Neural cell (in vitro differentiated cells): ENCODE measurements around the gene TSPEAR.

ENCODE experiments used
- EP300 ChIP-seq: fragments of 450-650 bp; conservative IDR thresholded peaks from 2 replicates; pipeline ENCODE4 v1.6.1; 2014; ENCODE audit warnings: antibody characterized with exemption, mild to moderate bottlenecking, moderate library complexity; ENCODE audit not compliant: poor library complexity, severe bottlenecking
- EZH2 ChIP-seq: fragments of 200-600, 300-800 bp; shearing (Covaris generic), sonication (generic); IDR thresholded peaks from 2 replicates; pipeline ENCODE4 v1.6.1; 2014; ENCODE audit warnings: antibody characterized with exemption, low read length, borderline replicate concordance, mild to moderate bottlenecking; ENCODE audit not compliant: insufficient read depth, poor library complexity, severe bottlenecking
- MXI1 ChIP-seq: fragments of 450-650 bp; conservative IDR thresholded peaks from 2 replicates; pipeline ENCODE4 v1.6.1; 2014; ENCODE audit warnings: antibody characterized with exemption, mild to moderate bottlenecking; ENCODE audit not compliant: poor library complexity, severe bottlenecking
- POLR2AphosphoS5 ChIP-seq: IDR thresholded peaks from 2 replicates; pipeline ENCODE4 v1.6.1; 2012
- RAD21 ChIP-seq: fragments of 450-650 bp; conservative IDR thresholded peaks from 2 replicates; pipeline ENCODE4 v1.6.1; 2014; ENCODE audit warnings: antibody characterized with exemption, mild to moderate bottlenecking, moderate library complexity
- SMC3 ChIP-seq: fragments of 450-650 bp; conservative IDR thresholded peaks from 2 replicates; pipeline ENCODE4 v1.6.1; 2014; ENCODE audit warnings: antibody characterized with exemption, mild to moderate bottlenecking, moderate library complexity; ENCODE audit not compliant: poor library complexity
- TAF1 ChIP-seq: IDR thresholded peaks from 2 replicates; pipeline ENCODE4 v1.6.1; 2012; ENCODE audit warnings: low read depth
- TF ChIP-seq, protein P1 (sequence below): fragments of 450-650 bp; IDR thresholded peaks from 2 replicates; pipeline ENCODE4 v1.5.1; 2014; ENCODE audit warnings: antibody characterized with exemption, mild to moderate bottlenecking, moderate library complexity; ENCODE audit not compliant: poor library complexity, severe bottlenecking
- TF ChIP-seq, protein P2 (sequence below): IDR thresholded peaks from 2 replicates; pipeline ENCODE4 v1.6.1; 2012; ENCODE audit warnings: borderline replicate concordance

DNA sequence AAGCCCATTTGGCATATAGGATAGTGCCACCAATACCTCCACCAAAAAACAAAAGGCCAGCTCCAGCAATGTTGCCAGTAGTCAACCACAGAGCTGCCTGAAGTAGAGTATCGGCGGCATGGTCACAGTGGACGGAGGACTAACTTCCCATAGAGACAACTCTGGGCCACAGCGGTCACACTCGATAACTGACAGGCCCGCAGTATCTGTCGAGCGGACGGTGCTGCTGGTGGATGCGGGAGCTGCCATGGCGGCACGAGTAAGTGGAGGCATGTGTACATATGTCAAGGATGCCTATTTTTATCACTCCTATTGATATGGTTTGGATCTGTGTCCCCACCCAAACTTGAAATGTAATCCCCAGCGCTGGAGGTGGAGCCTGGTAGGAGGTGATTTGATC lies 33.5 kb downstream of the TSPEAR start:
- TF ChIP-seq, protein P1, sequence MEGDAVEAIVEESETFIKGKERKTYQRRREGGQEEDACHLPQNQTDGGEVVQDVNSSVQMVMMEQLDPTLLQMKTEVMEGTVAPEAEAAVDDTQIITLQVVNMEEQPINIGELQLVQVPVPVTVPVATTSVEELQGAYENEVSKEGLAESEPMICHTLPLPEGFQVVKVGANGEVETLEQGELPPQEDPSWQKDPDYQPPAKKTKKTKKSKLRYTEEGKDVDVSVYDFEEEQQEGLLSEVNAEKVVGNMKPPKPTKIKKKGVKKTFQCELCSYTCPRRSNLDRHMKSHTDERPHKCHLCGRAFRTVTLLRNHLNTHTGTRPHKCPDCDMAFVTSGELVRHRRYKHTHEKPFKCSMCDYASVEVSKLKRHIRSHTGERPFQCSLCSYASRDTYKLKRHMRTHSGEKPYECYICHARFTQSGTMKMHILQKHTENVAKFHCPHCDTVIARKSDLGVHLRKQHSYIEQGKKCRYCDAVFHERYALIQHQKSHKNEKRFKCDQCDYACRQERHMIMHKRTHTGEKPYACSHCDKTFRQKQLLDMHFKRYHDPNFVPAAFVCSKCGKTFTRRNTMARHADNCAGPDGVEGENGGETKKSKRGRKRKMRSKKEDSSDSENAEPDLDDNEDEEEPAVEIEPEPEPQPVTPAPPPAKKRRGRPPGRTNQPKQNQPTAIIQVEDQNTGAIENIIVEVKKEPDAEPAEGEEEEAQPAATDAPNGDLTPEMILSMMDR: no peak
- TF ChIP-seq SMC3 (no peak), TAF1 (no peak), RAD21 (no peak), POLR2AphosphoS5 (no peak), EP300 (no peak), MXI1 (no peak), EZH2 (no peak)
- TF ChIP-seq, protein P2, sequence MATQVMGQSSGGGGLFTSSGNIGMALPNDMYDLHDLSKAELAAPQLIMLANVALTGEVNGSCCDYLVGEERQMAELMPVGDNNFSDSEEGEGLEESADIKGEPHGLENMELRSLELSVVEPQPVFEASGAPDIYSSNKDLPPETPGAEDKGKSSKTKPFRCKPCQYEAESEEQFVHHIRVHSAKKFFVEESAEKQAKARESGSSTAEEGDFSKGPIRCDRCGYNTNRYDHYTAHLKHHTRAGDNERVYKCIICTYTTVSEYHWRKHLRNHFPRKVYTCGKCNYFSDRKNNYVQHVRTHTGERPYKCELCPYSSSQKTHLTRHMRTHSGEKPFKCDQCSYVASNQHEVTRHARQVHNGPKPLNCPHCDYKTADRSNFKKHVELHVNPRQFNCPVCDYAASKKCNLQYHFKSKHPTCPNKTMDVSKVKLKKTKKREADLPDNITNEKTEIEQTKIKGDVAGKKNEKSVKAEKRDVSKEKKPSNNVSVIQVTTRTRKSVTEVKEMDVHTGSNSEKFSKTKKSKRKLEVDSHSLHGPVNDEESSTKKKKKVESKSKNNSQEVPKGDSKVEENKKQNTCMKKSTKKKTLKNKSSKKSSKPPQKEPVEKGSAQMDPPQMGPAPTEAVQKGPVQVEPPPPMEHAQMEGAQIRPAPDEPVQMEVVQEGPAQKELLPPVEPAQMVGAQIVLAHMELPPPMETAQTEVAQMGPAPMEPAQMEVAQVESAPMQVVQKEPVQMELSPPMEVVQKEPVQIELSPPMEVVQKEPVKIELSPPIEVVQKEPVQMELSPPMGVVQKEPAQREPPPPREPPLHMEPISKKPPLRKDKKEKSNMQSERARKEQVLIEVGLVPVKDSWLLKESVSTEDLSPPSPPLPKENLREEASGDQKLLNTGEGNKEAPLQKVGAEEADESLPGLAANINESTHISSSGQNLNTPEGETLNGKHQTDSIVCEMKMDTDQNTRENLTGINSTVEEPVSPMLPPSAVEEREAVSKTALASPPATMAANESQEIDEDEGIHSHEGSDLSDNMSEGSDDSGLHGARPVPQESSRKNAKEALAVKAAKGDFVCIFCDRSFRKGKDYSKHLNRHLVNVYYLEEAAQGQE: no peak
